Measurements from ENCODE around the gene SCAF8. TPM values are rescaled to one million over a fixed set of nuclear protein-coding genes. Genes with fewer than 3 reads are reported as not detected.
"Not testable (repeated sequence)": the region's sequence is repeated elsewhere in the genome, so short reads cannot be mapped to it uniquely, and the experiment has no call there.

The SCAF8 gene
- polyA plus RNA-seq, 1 of the 3 experiments (the other 2 are of a cell fraction): 11.0 TPM

GRCh38 chr6:154800338-154800737, 67.1 kb downstream of the SCAF8 start (continued):
- TF ChIP-seq GATA2 (CRISPR knock-in tag; IDR thresholded peaks at IDR 0.05) (no peak), NFIC (IDR thresholded peaks at IDR 0.05; ENCODE audit: borderline replicate concordance) (no peak)

- POLR2A ChIA-PET: no interaction called here
- Histone ChIP-seq H3K9me2 (no peaks in the 10 kb centered on the region), H3K4me1 (ENCODE audit: control insufficient read depth in 1 of 2, insufficient read depth in 2 of 2, low read depth in 1 of 2, low read length in 1 of 2) (peaks cover 3 to 5% of the 10 kb centered on the region in 2 experiments; a peak in 1 of 4 replicates), H3K4me3 (ENCODE audit: low read depth in 2 of 2, low read length in 1 of 2) (no peak overlapping the region), H3K4me2 (no peak overlapping the region), H3K36me3 (replicated peaks in 1 of 2; ENCODE audit: control insufficient read depth in 1 of 2, insufficient read depth in 2 of 2, low read length in 1 of 2) (peaks cover 66 to 74% of the 10 kb centered on the region in 2 experiments), H3K9ac (no peak overlapping the region), H3K9me3 (no peaks in the 10 kb centered on the region), H3K79me2 (ENCODE audit: insufficient read depth) (peaks cover 63% of the 10 kb centered on the region), H4K20me1 (ENCODE audit: insufficient read depth) (no peaks in the 10 kb centered on the region), H3K27ac (ENCODE audit: low read depth in 2 of 2, low read length in 1 of 2) (peak overlapping the region in 1 of 2 experiments; percentile 28; a peak in 2 of 4 replicates), H3K27me3 (ENCODE audit: insufficient read depth) (no peaks in the 10 kb centered on the region), H3F3A (replicated peaks; ENCODE audit: insufficient read depth) (peaks cover 19% of the 10 kb centered on the region), H2AFZ (ENCODE audit: low read depth) (no peak overlapping the region)
- TF ChIP-seq JUND (IDR thresholded peaks at IDR 0.05): no peak
- no peak for TF ChIP-seq USF1 (IDR thresholded peaks at IDR 0.05; ENCODE audit: borderline replicate concordance, low read depth)
- peak; percentile 65 for TF ChIP-seq CTCF (IDR thresholded peaks at IDR 0.05)
- peak; percentile 41 for TF ChIP-seq GATA2 (CRISPR knock-in tag; IDR thresholded peaks at IDR 0.05)
- TF ChIP-seq FOXM1 (IDR thresholded peaks at IDR 0.05; ENCODE audit: low read depth): no peak
- peak; percentile 62 for TF ChIP-seq SMC3 (IDR thresholded peaks at IDR 0.05; ENCODE audit: low read depth, low read length)
- no peak for TF ChIP-seq TCF12 (IDR thresholded peaks at IDR 0.05)
- peak; percentile 86 for TF ChIP-seq RAD21 (IDR thresholded peaks at IDR 0.05; ENCODE audit: low read length)
- DNase-seq: peak; percentile 47
- 12% methylated on average over 2 of the region's 2 CpGs for WGBS (ENCODE audit: low lambda C conversion rate)
- CTCF ChIA-PET: interaction anchor here (0.6 to 10.6 kb wide), 23 partner anchors 8 to 683 kb away, joined by 3 to 135 read pairs (median 3); no protein-coding TSS in a partner anchor
Observed at GRCh38 chr6:154805288-154805911, 72.2 kb downstream of the SCAF8 start.

DNA sequence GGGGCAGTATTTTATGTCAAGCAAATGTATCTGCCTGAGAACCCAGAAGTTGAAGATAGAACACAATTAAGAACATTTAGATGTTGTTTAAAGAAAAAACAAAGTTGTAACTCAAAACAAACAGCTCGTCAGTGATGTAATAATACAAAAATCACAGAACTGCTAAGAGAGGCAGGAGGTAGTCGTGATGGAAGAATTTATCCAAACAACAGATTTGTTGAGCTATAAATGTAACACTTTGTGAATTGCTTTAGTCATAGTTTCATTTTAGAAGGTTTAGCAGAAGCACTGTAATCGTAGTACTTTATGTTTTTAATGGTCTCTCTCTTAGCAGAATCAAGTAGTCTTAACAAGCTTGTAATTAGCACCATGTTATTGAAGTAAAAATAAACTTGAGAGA, 73.6 kb downstream of the SCAF8 start:
- no peaks in the 10 kb centered on the region for H3K9me3 ChIP-seq
- no peak for DNase-seq
- ChIA-PET POLR2A (no interaction called here), CTCF (interaction anchor here (1.3 to 10.6 kb wide), 3 partner anchors 10 to 131 kb away, joined by 4 to 135 read pairs (median 10); no protein-coding TSS in a partner anchor)
- peaks cover 19% of the 10 kb centered on the region for H3F3A ChIP-seq (replicated peaks; ENCODE audit: insufficient read depth)
- no peak overlapping the region; the same call in 1 of the 2 replicates for H3K9ac ChIP-seq
- peaks cover 58% of the 10 kb centered on the region for H3K79me2 ChIP-seq (ENCODE audit: insufficient read depth)
- H3K36me3 ChIP-seq (replicated peaks in 1 of 2; ENCODE audit: control insufficient read depth in 1 of 2, insufficient read depth in 2 of 2, low read length in 1 of 2): peaks cover 78 to 80% of the 10 kb centered on the region in 2 experiments
- H3K27ac ChIP-seq (ENCODE audit: low read depth in 2 of 2, low read length in 1 of 2): peak overlapping the region; percentile 1 to 22; a peak in 2 of 4 replicates
- H3K4me1 ChIP-seq (ENCODE audit: control insufficient read depth in 1 of 2, insufficient read depth in 2 of 2, low read depth in 1 of 2, low read length in 1 of 2): peaks cover 3 to 5% of the 10 kb centered on the region in 2 experiments; a peak in 1 of 4 replicates
- H4K20me1 ChIP-seq (ENCODE audit: insufficient read depth): no peaks in the 10 kb centered on the region
- no peak overlapping the region for H2AFZ ChIP-seq (ENCODE audit: low read depth)
- WGBS (ENCODE audit: low lambda C conversion rate): 62% methylated on average over 3 of the region's 3 CpGs
- no peak overlapping the region for H3K4me2 ChIP-seq
- H3K27me3 ChIP-seq (ENCODE audit: insufficient read depth): no peaks in the 10 kb centered on the region
- no peaks in the 10 kb centered on the region for H3K9me2 ChIP-seq
- no peak overlapping the region for H3K4me3 ChIP-seq (ENCODE audit: low read depth in 2 of 2, low read length in 1 of 2)
- TF ChIP-seq, protein P1, sequence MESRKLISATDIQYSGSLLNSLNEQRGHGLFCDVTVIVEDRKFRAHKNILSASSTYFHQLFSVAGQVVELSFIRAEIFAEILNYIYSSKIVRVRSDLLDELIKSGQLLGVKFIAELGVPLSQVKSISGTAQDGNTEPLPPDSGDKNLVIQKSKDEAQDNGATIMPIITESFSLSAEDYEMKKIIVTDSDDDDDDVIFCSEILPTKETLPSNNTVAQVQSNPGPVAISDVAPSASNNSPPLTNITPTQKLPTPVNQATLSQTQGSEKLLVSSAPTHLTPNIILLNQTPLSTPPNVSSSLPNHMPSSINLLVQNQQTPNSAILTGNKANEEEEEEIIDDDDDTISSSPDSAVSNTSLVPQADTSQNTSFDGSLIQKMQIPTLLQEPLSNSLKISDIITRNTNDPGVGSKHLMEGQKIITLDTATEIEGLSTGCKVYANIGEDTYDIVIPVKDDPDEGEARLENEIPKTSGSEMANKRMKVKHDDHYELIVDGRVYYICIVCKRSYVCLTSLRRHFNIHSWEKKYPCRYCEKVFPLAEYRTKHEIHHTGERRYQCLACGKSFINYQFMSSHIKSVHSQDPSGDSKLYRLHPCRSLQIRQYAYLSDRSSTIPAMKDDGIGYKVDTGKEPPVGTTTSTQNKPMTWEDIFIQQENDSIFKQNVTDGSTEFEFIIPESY (IDR thresholded peaks at IDR 0.05; ENCODE audit: borderline replicate concordance, low read depth): no peak
- TF ChIP-seq RAD21 (IDR thresholded peaks at IDR 0.05; ENCODE audit: low read length): no peak

- H3K4me2 ChIP-seq; H3K9ac ChIP-seq; H3K9me3 ChIP-seq; DNase-seq; H3F3A ChIP-seq (replicated peaks; ENCODE audit: insufficient read depth); POLR2A ChIA-PET; H4K20me1 ChIP-seq (ENCODE audit: insufficient read depth); H3K27me3 ChIP-seq (ENCODE audit: insufficient read depth); H3K4me1 ChIP-seq (ENCODE audit: control insufficient read depth in 1 of 2, insufficient read depth in 2 of 2, low read depth in 1 of 2, low read length in 1 of 2); H3K27ac ChIP-seq (ENCODE audit: low read depth in 2 of 2, low read length in 1 of 2); H3K4me3 ChIP-seq (ENCODE audit: low read depth in 2 of 2, low read length in 1 of 2); H3K9me2 ChIP-seq; H2AFZ ChIP-seq (ENCODE audit: low read depth): not testable (repeated sequence)
- Histone ChIP-seq H3K79me2 (ENCODE audit: insufficient read depth) (peaks cover 48% of the 10 kb centered on the region), H3K36me3 (replicated peaks in 1 of 2; ENCODE audit: control insufficient read depth in 1 of 2, insufficient read depth in 2 of 2, low read length in 1 of 2) (peaks cover 68 to 84% of the 10 kb centered on the region in 2 experiments)
- CTCF ChIA-PET: interaction anchor here (2.7 kb wide), 1 partner anchor 137 kb away, joined by 10 read pairs; no protein-coding TSS in a partner anchor
- WGBS (ENCODE audit: low lambda C conversion rate): over 99% methylated on average over 3 of the region's 3 CpGs
Observed at GRCh38 chr6:154811663-154812062, 78.4 kb downstream of the SCAF8 start.

Measured in SK-N-SH (cell line).